ENCODE data around the gene NVL.

- TF ChIP-seq POLR2A (IDR thresholded peaks at IDR 0.05; ENCODE audit: borderline replicate concordance, extremely low read depth, insufficient read depth, insufficient read length), result no peak
- TF ChIP-seq EZH2phosphoT487 (IDR thresholded peaks at IDR 0.05; ENCODE audit: borderline replicate concordance), result no peak
Measured at GRCh38 chr1:224317383-224318045, 12.5 kb downstream of the NVL start.

Measured in HCT116 (cell line).